NOMO-1 treated with DMSO at 0.1 percent for 48 hours (cell line): Measurements from ENCODE around the gene RNF220.
"Not testable (repeated sequence)": the region's sequence is repeated elsewhere in the genome, so short reads cannot be mapped to it uniquely, and the experiment has no call there.

ENCODE experiments used
- DNase-seq: peaks from one replicate; lab custom pipeline; 2025; ENCODE audit not compliant: unreplicated experiment; lab: John Stamatoyannopoulos, UW

Gene RNF220

DNA sequence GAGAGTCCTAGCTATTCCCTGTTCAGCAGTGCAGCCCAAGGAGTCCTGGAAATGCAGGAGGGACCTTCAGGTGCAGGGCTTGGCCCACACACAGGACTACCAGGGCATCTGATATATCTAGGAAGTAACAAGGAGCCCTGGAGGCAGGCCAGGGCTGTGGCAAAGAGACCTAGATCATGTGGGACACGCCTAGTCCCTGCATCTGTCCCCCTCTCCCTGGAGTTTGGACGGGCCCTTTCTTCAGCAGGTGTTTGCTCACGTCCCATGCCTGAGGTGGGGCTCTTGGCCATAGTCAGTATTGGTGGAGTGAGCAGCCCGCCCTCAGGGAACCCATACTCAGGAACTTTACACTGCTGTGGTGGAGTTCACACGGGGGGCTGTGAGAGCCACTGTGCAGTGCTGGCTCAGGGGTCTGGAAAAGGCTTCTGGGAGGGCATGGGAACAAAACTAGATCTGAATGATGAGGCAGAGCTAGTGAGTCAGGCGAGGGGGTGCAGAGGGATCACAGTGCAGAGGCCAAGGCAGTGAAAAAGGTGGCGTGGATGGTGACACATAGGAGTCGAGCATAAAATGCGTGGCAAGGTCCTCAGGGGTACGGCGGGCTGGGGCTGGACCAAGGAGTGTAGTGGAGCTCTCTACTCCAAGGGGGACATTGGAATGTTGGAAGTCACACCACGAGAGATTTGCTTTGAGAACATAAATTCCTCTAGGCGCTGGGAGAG lies 243.6 kb downstream of the RNF220 start:
- DNase-seq = no peak

- no peak for DNase-seq
These were observed 244.7 kb downstream of the RNF220 start for GRCh38 chr1:44649788-44650158.

DNA sequence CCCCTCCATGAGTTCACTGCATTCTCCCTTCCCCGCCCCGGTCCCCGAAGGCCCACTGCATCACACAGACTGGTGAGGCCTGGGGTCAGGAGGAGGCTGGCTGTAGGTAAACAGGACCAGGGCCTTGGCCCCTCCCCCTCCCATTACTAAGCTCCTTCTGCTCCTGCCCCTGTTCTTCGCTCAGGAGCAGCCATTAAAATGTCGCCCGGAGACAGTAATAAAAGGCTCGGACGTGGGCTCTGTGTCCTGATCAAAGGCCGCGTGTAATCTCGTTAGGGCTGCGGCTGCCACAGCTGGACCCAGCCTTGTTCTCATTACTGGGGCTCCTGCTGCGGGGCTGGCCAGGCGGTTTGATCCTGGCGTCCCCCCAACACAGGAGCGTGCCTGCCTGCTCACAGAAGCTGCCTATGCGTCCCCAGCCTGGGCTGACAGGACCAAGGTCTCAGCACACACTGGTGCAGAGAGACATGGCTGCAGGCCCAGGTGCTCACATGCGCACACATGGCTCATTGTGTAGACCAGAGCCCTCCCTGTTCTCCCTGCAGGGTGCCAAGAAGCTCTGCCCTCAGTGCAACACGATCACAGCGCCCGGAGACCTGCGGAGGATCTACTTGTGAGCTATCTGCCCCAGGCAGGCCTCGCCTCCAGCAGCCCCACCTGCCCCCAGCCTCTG lies 245.2 kb downstream of the RNF220 start:
- DNase-seq = no peak

DNA sequence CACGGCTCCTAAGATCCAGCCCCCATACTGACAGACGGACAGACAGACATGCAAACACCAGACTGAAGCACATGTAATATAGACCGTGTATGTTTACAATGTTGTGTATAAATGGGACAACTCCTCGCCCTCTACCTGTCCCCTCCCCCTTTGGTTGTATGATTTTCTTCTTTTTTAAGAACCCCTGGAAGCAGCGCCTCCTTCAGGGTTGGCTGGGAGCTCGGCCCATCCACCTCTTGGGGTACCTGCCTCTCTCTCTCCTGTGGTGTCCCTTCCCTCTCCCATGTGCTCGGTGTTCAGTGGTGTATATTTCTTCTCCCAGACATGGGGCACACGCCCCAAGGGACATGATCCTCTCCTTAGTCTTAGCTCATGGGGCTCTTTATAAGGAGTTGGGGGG lies 246.0 kb downstream of the RNF220 start:
- DNase-seq = no peak

DNA sequence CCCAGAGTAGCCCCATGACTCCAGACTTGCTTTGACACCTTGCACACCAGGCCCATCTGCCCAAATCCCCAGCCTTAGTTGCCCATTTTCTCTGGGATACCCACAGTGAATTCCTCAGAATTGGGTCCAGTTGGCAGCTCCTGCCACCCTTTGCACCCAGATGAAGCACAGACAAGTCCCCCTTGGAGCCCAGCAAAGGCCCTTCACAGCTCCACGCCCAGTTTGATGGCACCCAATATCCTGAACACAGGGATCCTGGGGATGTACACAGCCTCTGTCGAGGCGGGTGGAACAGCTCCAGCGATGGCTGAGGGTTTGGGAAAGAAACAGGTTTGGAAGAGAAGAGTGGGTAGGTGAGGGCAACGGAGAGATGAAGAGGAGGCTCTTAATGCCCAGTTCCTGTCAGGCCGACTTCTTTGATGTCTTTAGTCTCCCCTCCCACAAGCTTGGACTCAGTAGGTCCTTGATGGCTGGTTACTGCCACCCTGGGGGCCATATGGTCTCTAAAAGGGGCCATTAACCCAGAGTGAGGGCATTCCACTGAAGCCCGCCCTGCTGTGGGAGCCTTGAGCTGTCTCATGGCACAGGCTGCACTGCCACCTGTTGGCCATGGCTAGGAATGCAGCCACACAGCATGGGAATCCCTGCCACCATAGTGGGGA lies 247.5 kb downstream of the RNF220 start:
- peak; percentile 26 for DNase-seq

- no peak for DNase-seq
These were observed 248.3 kb downstream of the RNF220 start for GRCh38 chr1:44653107-44653964.

- no peak for DNase-seq
These were observed 249.6 kb downstream of the RNF220 start for GRCh38 chr1:44654621-44655187.

GRCh38 chr1:44655609-44656008 lies 250.6 kb downstream of the RNF220 start:
- DNase-seq = peak; percentile 35

DNA sequence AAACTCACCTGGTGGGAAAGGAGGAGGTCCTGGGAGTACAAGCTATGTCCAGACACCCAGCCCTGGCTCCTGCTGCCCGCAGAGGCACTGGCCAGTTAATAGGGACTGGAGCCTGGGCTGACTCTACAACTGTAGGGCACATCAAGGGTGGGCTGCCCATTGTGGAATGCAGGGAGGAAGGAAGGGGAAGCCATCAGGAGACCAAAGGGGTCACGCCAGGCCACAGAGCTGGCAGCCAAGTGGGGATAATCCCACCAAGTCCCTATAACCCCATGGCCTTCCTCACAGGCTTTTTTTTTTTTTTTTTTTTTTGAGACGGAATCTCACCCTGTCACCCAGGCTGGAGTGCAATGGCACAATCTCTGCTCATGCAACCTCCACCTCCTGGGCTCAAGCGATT lies 254.5 kb downstream of the RNF220 start:
- no peak for DNase-seq

- DNase-seq = no peak
These were observed 255.1 kb downstream of the RNF220 start for GRCh38 chr1:44660176-44660575.

GRCh38 chr1:44661781-44662682 lies 257.0 kb downstream of the RNF220 start:
- DNase-seq = no peak

- DNase-seq = no peak
These were observed 257.6 kb downstream of the RNF220 start for GRCh38 chr1:44662683-44663030.

- no peak for DNase-seq
These were observed 258.4 kb downstream of the RNF220 start for GRCh38 chr1:44663417-44663816.

- DNase-seq = no peak
These were observed 259.8 kb downstream of the RNF220 start for GRCh38 chr1:44664730-44665370.

- not testable (repeated sequence) for DNase-seq
These were observed 261.7 kb downstream of the RNF220 start for GRCh38 chr1:44666719-44667118.

DNA sequence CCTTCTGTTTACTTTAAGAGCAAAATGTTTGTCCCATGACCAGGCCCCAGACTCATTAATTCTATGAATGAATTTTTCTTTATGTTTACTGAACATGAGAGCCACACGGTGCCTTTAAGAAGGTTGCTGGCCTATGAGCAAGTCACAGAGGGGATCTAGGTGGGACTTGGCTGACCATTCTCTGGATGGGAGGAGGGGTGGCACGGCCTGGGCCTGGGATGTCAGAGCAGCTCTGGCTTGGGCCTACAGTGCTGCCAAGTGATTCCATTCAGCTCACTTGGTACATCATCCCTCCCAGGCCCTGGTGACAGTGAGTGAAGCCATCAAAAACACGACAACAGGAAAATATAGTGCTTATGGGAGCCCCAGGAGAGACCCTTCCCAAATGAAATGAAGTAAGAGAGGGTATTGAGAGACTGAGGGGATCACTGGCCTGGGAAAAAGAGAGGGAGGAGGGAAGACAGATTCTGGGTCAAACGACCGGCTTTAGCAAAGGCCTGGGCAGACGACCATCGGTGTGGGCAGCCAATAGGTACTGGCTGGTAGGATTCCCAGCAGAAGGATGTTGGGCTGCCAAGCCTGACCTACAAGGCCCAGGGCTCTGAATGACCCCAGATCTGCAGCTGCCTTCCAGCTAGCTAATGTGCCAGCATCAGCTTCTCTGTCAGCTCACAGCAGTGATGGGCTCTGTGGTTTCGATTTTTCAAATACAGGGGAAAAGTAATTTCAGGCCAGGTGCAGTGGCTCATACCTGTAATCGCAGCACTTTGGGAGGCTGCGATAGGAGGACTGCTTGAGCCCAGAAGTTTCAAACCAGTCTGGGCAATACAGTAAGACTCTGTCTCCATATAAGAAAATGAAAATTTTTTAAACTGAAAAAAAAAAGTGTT lies 265.9 kb downstream of the RNF220 start:
- no peak for DNase-seq

- peak; percentile 99 for DNase-seq
These were observed 267.4 kb downstream of the RNF220 start for GRCh38 chr1:44672254-44672955.
